GM18861 (cell line): ENCODE measurements around the gene ANO6.

Source experiments
- ATAC-seq: cut with Tn5 transposase; IDR thresholded peaks from one replicate; pipeline ENCODE4 v1.9.1; 2021; ENCODE audit not compliant: unreplicated experiment

ANO6 gene

DNA sequence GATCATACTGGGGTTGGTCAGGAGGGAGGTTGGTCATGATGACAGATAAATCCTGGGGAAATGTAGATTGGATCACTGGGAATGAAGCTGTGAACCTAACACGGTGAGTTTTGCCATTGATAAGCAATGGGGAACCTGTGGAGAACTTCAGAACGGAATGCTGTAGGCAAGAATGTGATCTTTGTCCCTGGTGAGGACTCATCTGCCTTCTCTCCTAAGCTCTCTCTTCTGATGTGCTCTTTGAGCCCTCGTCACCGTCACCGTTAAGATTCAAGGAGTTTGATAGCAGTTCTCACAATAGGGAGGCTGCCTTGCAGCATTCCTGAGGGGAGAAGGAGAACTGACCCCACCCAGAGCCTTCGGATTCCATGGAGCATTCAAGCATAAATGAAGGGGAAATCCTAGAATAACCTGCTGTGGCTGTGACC lies 217.6 kb downstream of the ANO6 start:
- ATAC-seq, result no peak

GRCh38 chr12:45434094-45434493 lies 218.2 kb downstream of the ANO6 start:
- ATAC-seq, result no peak

DNA sequence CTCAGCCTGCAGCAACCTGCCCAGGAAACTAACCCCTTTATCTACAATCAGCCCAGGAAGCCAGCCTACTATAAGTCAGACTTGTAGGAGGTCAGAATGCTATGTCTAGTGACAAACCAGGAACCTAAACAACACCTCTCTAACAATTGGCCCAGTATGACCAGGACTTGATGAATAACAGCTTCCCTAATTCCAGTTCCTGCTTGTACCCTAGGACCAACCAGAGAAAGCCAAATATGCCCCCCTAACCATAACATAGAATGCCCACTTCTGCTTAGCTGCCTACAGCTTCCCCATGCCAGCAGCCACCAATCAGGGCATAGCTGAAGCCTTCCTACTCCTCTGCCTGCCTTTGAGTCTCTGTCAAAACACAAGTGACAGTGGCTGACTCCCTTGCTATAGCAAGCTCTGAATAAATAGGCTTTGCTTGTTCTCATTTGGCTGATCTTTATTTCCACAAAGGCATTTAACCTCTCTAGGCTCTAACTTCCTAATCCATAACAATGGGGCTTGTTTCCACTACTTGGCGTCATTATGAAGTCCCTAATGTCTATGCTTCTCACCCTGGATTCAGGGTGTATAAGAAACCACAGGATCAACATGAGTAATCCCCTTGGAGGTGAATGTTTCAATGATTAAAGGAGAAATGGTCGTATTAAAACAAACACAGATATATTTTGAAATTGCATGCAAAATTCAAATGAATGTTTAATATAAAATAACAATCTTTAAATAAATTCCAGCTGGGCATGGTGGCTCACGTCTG lies 220.2 kb downstream of the ANO6 start:
- ATAC-seq, result no peak

- ATAC-seq, result no peak
Measured at GRCh38 chr12:45439039-45439438, 223.1 kb downstream of the ANO6 start.

GRCh38 chr12:45446013-45446412 lies 230.1 kb downstream of the ANO6 start:
- ATAC-seq, result no peak

DNA sequence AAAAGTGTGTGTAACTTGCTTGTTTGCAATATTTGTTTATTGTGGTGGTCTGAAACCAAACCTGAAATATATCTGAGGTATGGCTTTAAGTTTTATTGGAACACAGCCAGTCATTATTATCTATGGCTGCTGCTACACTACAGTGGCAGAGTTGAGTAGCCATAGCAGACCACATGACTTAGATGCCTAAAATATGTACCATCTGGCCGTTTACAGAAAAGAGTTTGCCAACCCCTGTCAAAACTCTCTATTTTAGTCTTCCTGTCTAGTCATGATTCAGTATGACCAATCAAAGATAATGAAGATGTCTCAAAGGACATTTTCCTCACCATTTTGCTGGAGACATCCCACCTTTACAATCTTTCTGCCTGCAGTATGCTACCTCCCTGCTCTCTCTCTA lies 242.3 kb downstream of the ANO6 start:
- ATAC-seq, result no peak

DNA sequence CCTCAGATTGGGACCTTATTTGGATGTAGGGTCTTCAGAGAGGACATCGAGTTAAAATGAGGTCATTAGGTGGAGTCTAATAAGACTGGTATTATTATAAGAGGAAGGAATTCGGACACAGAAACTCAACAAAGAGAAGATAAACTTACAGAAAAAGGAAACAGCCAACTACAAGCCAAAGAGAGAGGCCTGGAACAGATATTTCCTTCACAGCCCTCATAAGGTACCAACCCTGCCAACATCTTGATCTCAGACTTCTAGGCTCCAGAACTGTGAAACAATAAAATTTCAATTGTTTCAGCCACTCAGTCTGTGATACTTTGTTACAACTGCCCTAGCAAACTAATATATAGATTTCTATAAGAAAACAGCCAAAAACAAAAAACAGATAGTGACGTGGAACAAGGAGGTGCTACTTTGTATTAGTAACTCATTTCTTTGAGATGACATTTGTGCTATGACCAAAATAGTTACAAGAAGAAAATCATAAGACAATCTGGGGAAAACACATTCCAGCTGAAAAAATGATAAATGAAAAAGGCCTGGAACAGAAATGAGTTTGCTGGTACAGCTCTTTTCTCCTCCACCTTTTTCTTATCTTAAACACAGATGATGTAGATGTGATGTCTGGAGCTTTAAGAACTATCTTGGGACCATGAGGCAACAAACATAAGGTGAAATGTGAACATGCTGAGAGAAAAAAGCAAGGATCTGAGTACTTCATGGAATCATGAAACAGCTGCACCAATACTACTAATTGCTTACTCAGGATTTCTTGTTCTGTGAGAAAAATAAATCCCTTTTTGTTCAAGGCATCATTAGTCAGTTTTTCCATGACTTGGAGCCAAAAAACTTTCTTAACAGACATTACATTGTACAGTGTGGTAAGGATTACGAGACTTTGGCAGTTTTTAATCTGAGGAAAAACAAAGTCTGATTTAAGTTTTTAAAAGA lies 243.2 kb downstream of the ANO6 start:
- ATAC-seq, result no peak

- no peak for ATAC-seq
Measured at GRCh38 chr12:45462506-45462905, 246.6 kb downstream of the ANO6 start.

DNA sequence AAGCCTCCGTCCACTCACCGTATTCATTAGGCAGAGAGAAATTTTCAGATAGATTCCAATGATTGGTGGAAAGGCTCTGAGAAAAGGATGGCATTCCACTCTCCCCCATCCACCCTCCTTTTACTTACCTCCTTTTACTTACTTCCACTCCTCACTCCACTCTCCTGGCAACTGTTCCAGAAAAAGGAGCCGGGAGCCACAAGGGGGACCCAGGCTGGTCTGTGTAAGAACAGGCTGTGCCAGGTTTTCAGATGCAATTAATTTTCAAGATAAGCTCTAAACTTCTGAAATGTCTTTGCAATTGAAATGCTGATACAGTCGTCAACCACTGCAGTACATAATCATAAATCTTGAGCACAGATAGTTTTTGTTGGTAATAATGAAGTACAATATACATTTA lies 248.8 kb downstream of the ANO6 start:
- no peak for ATAC-seq

DNA sequence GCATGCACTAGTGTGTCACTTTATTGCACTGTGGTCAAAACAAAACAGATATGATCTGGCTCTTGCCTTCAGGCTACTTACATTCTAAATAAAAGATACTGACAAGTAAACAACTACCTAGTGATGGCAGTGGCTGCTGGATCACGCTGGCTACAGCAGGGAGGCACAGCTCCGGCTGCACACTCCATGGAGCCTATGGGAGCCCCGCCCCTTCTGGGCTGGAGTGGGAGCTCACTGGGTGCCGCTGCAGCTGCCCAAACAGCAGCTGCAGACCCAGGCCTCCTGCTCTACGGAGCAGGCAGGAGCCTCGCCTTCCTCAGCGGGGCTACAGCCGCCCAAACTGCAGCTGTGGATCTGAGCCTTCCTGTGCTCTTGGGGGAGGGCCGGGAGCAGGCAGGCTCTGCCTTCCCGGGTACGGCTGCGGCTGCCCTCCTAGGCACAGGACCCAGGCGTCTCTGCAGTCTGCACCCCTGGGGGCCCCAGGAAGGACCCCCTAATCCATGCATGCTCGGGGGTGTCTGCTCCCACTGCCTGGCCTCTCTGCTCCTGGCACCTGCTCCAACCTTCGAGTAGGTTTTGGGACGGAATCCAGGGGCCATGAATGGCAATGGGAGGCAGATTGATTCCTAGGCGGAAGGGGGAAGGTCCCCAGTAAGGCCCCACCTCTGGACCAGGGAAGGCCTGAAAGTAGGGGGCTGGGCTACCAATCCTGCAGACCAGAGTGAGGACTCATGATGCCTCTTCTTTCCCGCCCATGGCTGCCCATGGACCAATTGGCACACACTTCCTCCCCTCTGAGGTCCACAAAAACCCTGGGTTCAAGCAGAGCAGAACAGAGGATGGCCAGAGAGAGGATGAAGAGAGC lies 253.1 kb downstream of the ANO6 start:
- no peak for ATAC-seq

- no peak for ATAC-seq
Measured at GRCh38 chr12:45469902-45470301, 254.0 kb downstream of the ANO6 start.

GRCh38 chr12:45473636-45474035 lies 257.7 kb downstream of the ANO6 start:
- no peak for ATAC-seq

- ATAC-seq, result no peak
Measured at GRCh38 chr12:45475594-45475993, 259.7 kb downstream of the ANO6 start.

GRCh38 chr12:45477526-45477925 lies 261.6 kb downstream of the ANO6 start:
- no peak for ATAC-seq

DNA sequence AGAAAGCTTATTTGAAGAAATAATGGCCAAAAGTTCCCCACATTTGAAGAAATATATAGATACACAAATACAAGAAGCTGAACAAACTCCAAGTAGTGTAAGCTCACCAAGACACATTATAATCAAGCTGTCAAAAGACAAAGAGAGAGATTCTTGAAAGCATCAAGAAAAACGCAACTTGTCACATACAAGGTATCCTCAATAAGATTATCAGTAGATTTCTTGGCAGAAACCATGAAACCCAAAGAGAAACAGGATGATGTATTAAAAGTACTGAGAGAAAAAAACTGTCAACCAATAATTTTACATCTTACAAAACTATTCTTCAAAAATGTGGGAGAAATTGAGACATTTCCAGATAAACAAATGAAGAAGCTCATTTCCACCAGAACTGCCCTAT lies 263.0 kb downstream of the ANO6 start:
- no peak for ATAC-seq

- ATAC-seq, result no peak
Measured at GRCh38 chr12:45481746-45482145, 265.9 kb downstream of the ANO6 start.

DNA sequence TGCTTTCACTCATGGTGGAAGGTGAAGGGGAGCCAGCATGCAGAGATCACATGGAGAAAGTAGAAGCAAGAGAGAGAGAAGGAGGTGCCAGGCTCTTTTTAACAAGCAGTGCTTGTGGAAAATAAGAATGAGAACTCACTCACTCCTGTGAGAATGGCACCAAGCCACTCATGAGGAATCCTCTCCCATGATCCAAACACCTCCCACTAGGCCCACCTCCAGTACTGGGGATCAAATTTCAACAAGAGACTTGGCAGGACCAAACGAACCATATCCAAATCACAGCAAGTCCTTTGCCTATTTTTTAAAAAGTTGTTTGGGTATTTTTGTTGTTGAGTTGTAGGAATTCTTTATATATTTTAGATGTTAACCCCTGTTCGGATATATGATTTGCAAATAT lies 267.7 kb downstream of the ANO6 start:
- ATAC-seq, result no peak
